Aorta (tissue), 5 donors: ENCODE results near the gene MYDGF. TPM values are rescaled to one million over a fixed set of nuclear protein-coding genes. Genes with fewer than 3 reads are reported as not detected.

ENCODE experiments used
- ATAC-seq: fragments of 200-7000 bp; cut with Tn5 transposase; one replicate; pipeline ENCODE4 v1.9.1; 2022; ENCODE audit warnings: moderate library complexity; ENCODE audit not compliant: low FRiP score
- DNase-seq, 2 donors: peaks; one replicate each; pipeline ENCODE4 v3.0.0-alpha.2; 2020
- H3K27ac ChIP-seq, 2 donors: one replicate each; pipeline ENCODE4 v1.5.1; 2013; ENCODE audit warnings: low read length in 2 of 2, mild to moderate bottlenecking in 2 of 2, moderate library complexity in 2 of 2, control low read depth in 1 of 2, inconsistent platforms in 1 of 2, low read depth in 1 of 2
- H3K27me3 ChIP-seq, 2 donors: one replicate each; pipeline ENCODE4 v1.6.1; 2013; ENCODE audit warnings: control low read depth in 1 of 2, low read length in 1 of 2, mild to moderate bottlenecking in 1 of 2, moderate library complexity in 1 of 2; ENCODE audit not compliant: insufficient read depth in 2 of 2, control insufficient read depth in 1 of 2
- H3K36me3 ChIP-seq, 2 donors: one replicate each; pipeline ENCODE4 v1.6.1; 2013; ENCODE audit warnings: control low read depth in 1 of 2, low read length in 1 of 2, mild to moderate bottlenecking in 1 of 2; ENCODE audit not compliant: insufficient read depth in 2 of 2, control insufficient read depth in 1 of 2
- H3K4me1 ChIP-seq, 2 donors: one replicate each; pipeline ENCODE4 v1.6.1; 2013; ENCODE audit warnings: low read length in 2 of 2, control low read depth in 1 of 2, mild to moderate bottlenecking in 1 of 2, moderate library complexity in 1 of 2; ENCODE audit not compliant: insufficient read depth in 2 of 2, control insufficient read depth in 1 of 2
- H3K4me3 ChIP-seq, 2 donors: one replicate each; pipeline ENCODE4 v1.5.1; 2013; ENCODE audit warnings: low read length in 2 of 2, control low read depth in 1 of 2, mild to moderate bottlenecking in 1 of 2
- H3K9me3 ChIP-seq: one replicate; pipeline ENCODE4 v1.6.1; 2013; ENCODE audit warnings: mild to moderate bottlenecking, low read length; ENCODE audit not compliant: control insufficient read depth
- WGBS, 2 donors: extraction: QIAGEN DNeasy Blood & Tissue Kit; methylation state at CpG; one replicate each; pipeline ENCODE4 v1.1.7; 2013; 5-methylcytosine and 5-hydroxymethylcytosine counted together
- intact Hi-C, 2 donors: fragments of 100-400 bp; cut with DNase I; formaldehyde crosslinking; loops; one replicate each; pipeline versions ENCODE4 v1.14.2 to v1.15.0; 2022
- polyA plus RNA-seq, 2 donors: library from polyadenylated mRNA; stranded (reverse); fragments of 200-250 nt; gene quantifications; one replicate each; pipeline ENCODE4 v1.2.3, GENCODE V29; 2013
- total RNA-seq, 2 donors: library from RNA; stranded (reverse); fragmentation: NEBNext Ultra II Directional; extraction: Animal tissue kit (Norgen Biotek cat#: 25700); gene quantifications; one replicate each; pipeline ENCODE4 v1.2.1, GENCODE V29; 2021
- donor health status: healthy with polysubstance abuse.
- donor health status: Bipolar disorder and iron deficiency.
- donor health status: DM: no; HTN: no; CAD: no.
- donor health status: DM: no; HTN: no; CAD: no.
- donor health status: DM: yes; HTN: yes; CAD: no.

MYDGF gene
- total and polyA plus RNA-seq, 4 donors = 59.4 to 117 (median 68.9) TPM

DNA sequence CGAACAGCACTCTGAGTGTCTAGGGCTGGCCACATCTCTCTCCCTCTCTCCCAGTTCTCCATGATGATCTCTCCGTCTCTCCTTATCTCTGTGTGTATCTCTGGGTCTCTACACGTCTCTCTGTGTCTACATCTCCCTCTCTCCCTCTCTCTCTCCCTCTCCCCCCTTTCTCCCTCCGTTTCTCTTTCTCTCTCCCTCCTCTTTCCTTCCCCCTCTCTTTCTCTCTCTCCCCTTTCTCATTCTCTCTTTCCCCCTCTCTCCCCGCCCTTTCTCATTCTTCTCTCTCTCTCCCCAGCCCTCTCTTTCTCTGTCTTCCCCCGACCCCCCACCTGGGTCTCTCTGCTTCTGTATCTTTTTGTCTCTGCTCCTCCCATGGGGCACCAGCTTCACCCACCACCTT lies 52.1 kb downstream of the MYDGF start:
- intact Hi-C loops = no loop called here
- no peak for ATAC-seq
- WGBS, 2 donors = 31 to 36% methylated on average over 6 of the region's 6 CpGs
- Histone ChIP-seq H3K9me3 (no peaks in the 10 kb centered on the region), H3K4me3 (no peak overlapping the region), H3K27me3 (no peaks in the 10 kb centered on the region), H3K4me1 (no peaks in the 10 kb centered on the region), H3K36me3 (no peaks in the 10 kb centered on the region), H3K27ac (no peak overlapping the region)
- DNase-seq = no peak

DNA sequence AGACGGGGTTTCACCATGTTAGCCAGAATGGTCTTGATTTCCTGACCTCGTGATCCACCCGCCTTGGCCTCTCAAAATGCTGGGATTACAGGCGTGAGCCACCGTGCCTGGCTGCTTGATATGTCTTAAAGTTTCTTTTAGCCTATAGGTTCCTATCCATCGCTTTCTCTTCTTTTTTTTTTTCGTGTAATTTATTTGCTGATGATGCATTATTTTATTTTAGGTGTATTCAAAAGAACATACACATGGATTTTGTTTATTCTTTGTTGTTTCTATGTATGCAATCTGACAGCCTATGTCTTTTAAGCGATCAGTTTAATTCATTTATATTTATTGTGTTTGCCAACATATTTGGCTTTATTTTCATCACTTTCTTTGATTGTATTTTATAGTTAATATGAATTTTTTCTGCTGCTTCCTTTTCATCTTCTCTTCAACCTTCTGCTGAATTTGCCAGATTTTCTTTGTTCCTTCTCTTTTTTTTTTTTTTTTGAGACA lies 56.8 kb downstream of the MYDGF start:
- H3K9me3 ChIP-seq = no peaks in the 10 kb centered on the region
- H3K4me3 ChIP-seq = no peak overlapping the region
- H3K4me1 ChIP-seq = no peaks in the 10 kb centered on the region
- no peaks in the 10 kb centered on the region for H3K36me3 ChIP-seq
- DNase-seq (no peak), ATAC-seq (no peak)
- WGBS, 2 donors = 90 to 91% methylated on average over 8 of the region's 8 CpGs
- H3K27ac ChIP-seq = no peak overlapping the region
- no peaks in the 10 kb centered on the region for H3K27me3 ChIP-seq
- intact Hi-C loops = no loop called here

DNA sequence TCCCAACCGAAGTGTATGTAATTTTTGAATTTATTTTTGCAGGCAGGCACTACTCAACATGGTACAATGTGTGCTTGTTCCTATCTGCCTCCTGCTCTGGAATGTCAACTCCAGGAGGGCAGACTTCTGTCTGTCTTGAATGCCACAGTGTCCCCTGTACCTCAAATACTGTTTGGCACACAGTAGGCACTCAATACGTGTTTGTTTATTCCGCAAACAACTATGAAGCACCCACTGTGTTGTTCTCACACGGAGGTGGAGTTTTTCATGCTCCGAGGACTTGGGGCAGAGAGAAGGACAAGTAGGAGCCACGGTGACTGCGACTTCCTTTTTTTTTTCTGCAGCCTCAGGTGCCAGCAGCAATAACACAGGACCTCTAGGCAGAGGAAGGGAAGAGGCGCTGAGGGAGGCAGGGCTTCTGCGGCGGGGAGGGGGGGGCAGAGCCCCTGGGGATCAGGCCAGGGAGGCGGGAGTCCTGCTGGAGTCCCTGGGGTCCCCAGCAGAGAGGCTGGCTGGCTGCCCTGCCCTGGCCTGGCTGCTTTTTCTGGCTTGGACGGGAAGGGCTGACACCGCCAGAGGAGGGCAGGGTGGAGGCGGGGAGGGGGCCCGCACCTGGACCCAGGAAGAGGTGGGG lies 60.1 kb downstream of the MYDGF start:
- Histone ChIP-seq H3K27me3 (no peaks in the 10 kb centered on the region), H3K4me1 (no peaks in the 10 kb centered on the region), H3K4me3 (no peak overlapping the region), H3K27ac (no peak overlapping the region), H3K36me3 (no peaks in the 10 kb centered on the region), H3K9me3 (no peaks in the 10 kb centered on the region)
- intact Hi-C loops = no loop called here
- 6 to 8% methylated on average over 15 of the region's 15 CpGs for WGBS, 2 donors
- peak; percentile 52 for ATAC-seq
- DNase-seq = peak in 1 of 2 donors; percentile 62

Other genes starting within 250 kb of the MYDGF start
- gene UBXN6, start 212.5 kb downstream of the MYDGF start, total RNA-seq = 10 to 100 TPM; 84.9 to 86.7 TPM
- gene UBXN6, start 212.5 kb downstream of the MYDGF start, polyA plus RNA-seq = 100 to 1,000 TPM in 1 of 2 donors, 10 to 100 TPM in 1; 78.5 to 181 TPM
- 10 to 100 TPM; 23.6 to 36.1 TPM for gene HDGFL2, start 198.0 kb downstream of the MYDGF start, total RNA-seq
- gene HDGFL2, start 198.0 kb downstream of the MYDGF start, polyA plus RNA-seq = 10 to 100 TPM; 15.4 to 47.9 TPM
- 1 to 10 TPM; 5.7 to 7.4 TPM for gene PLIN4, start 151.9 kb downstream of the MYDGF start, total RNA-seq
- under 1 TPM; 0.61 to 0.63 TPM for gene PLIN4, start 151.9 kb downstream of the MYDGF start, polyA plus RNA-seq
- 1 to 10 TPM; 2.0 to 3.8 TPM for gene PLIN5, start 135.1 kb downstream of the MYDGF start, total RNA-seq
- gene PLIN5, start 135.1 kb downstream of the MYDGF start, polyA plus RNA-seq = 1 to 10 TPM in 1 of 2 donors, under 1 TPM in 1; 0.38 to 2.4 TPM
- 1 to 10 TPM; 1.4 to 2.8 TPM for gene LRG1, start 130.3 kb downstream of the MYDGF start, total RNA-seq
- 1 to 10 TPM in 1 of 2 donors, under 1 TPM in 1; 0.75 to 1.5 TPM for gene LRG1, start 130.3 kb downstream of the MYDGF start, polyA plus RNA-seq
- gene SEMA6B, start 110.7 kb downstream of the MYDGF start, total RNA-seq = 10 to 100 TPM; 25.6 to 32.0 TPM
- gene SEMA6B, start 110.7 kb downstream of the MYDGF start, polyA plus RNA-seq = 1 to 10 TPM in 1 of 2 donors, under 1 TPM in 1; 0.43 to 1.5 TPM
- 10 to 100 TPM in 1 of 2 donors, 1 to 10 TPM in 1; 5.4 to 13.5 TPM for gene TNFAIP8L1, start 30.8 kb downstream of the MYDGF start, total RNA-seq
- 1 to 10 TPM; 1.6 to 3.9 TPM for gene TNFAIP8L1, start 30.8 kb downstream of the MYDGF start, polyA plus RNA-seq
- gene DPP9, start 53.5 kb upstream of the MYDGF start, total RNA-seq = 10 to 100 TPM; 46.1 to 56.4 TPM
- gene DPP9, start 53.5 kb upstream of the MYDGF start, polyA plus RNA-seq = 10 to 100 TPM; 16.4 to 33.8 TPM
- gene FEM1A, start 121.4 kb upstream of the MYDGF start, total RNA-seq = 1 to 10 TPM; 6.9 to 9.0 TPM
- gene FEM1A, start 121.4 kb upstream of the MYDGF start, polyA plus RNA-seq = 1 to 10 TPM; 2.6 to 3.1 TPM
- 10 to 100 TPM; 14.0 to 18.5 TPM for gene TICAM1, start 161.4 kb upstream of the MYDGF start, total RNA-seq
- 1 to 10 TPM; 6.9 to 7.7 TPM for gene TICAM1, start 161.4 kb upstream of the MYDGF start, polyA plus RNA-seq
- 10 to 100 TPM; 56.4 to 68.4 TPM for gene PLIN3, start 197.3 kb upstream of the MYDGF start, total RNA-seq
- 10 to 100 TPM; 53.2 to 56.5 TPM for gene PLIN3, start 197.3 kb upstream of the MYDGF start, polyA plus RNA-seq
- gene ARRDC5, start 232.6 kb upstream of the MYDGF start, total RNA-seq = under 1 TPM; 0.36 to 0.90 TPM
- gene ARRDC5, start 232.6 kb upstream of the MYDGF start, polyA plus RNA-seq = not detected
- gene UHRF1, start 239.2 kb upstream of the MYDGF start, total RNA-seq = 1 to 10 TPM; 3.4 to 3.9 TPM
- 1 to 10 TPM in 1 of 2 donors, under 1 TPM in 1; 0.64 to 1.1 TPM for gene UHRF1, start 239.2 kb upstream of the MYDGF start, polyA plus RNA-seq